ENCODE data around the gene USP40. TPM values are rescaled to one million over a fixed set of nuclear protein-coding genes. Genes with fewer than 3 reads are reported as not detected.

USP40 gene
- total RNA-seq, 2 donors from 2014 or later = 25.9 to 31.9 TPM

DNA sequence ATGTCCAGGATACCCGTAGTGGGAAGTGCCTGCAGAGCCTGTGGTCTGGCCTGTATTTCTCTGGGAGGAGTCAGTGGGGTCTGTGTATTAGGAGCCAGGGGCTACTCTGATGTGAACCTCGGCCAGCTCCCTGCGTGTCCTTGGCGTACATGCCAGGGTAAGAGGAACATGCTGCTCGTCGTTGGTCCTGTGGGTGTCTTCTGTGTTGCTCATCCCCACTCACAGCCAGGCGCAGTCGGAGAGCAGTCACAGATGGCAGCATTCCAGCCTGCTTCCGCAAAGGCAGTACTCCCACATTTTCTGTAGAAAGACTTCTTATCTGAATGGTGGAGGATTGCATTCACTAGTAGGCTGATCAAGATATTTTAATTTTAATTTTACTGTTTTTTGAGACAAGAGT, 127.4 kb downstream of the USP40 start:
- intact Hi-C loops (cut with DNase I) = no loop called here
- peak; percentile 89 for DNase-seq (ENCODE audit: low spot score)

DNA sequence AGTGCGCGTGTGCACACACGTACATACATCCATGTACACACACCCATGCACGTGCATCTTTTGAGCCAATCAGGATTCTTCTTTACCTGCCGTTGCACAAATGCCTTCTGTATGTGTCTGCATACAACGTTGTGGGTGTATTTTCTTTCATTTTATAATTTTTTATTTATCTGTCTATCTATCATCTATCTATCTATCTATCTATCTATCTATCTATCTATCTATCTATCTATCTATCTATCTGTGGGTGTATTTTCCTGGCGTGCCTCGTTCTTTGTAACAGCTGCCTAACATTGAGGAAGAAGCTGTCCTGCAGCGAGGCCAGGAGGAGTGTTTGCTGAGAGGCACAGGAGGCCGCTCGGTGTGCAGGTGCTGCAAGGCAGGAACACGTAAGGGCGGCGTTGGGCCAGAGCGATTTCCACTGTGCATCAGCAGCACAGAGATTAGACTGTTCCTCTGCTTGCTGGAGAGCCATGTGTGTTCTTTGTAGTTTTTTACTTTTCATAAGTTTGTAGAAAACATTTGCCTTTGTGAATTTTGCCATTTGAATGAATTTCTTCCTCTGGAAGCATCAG, 127.9 kb downstream of the USP40 start:
- intact Hi-C loops (cut with DNase I) = no loop called here

DNA sequence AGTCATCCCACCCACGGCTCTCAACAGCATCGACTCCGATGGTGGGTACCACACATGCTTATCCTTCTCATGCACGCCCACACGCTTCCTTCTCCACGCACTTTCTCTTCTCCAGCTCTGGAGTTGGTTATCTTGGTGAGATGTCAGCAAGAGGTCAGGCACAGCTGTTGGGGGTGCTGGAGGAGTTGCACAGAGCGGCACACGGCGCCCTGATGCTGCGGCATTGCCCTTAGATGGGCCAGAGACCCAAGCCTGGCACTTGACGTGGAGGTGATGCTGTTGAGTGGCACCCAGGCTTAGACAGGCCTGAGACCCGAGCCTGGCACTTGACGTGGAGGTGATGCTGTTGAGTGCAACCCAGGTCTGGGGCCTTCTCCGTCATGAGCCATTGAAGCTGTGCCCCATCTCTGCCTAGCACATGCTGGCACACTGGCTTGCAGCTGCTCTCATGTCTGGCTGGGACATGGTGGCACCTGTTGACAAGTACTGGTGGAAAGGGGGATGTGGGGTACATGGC, 129.1 kb downstream of the USP40 start:
- peak; percentile 62 for DNase-seq (ENCODE audit: low spot score)
- intact Hi-C loops (cut with DNase I) = no loop called here

More for the DNA sequence above, 127.9 kb downstream of the USP40 start:
- peak; percentile 66 for DNase-seq (ENCODE audit: low spot score)

GRCh38 chr2:233436691-233437438, 129.7 kb downstream of the USP40 start:
- peak; percentile 50 for DNase-seq (ENCODE audit: low spot score)
- intact Hi-C loops (cut with DNase I) = no loop called here

- peak; percentile 73 for DNase-seq (ENCODE audit: low spot score)
- intact Hi-C loops (cut with DNase I) = no loop called here
These were observed 130.4 kb downstream of the USP40 start for GRCh38 chr2:233436191-233436581.

DNA sequence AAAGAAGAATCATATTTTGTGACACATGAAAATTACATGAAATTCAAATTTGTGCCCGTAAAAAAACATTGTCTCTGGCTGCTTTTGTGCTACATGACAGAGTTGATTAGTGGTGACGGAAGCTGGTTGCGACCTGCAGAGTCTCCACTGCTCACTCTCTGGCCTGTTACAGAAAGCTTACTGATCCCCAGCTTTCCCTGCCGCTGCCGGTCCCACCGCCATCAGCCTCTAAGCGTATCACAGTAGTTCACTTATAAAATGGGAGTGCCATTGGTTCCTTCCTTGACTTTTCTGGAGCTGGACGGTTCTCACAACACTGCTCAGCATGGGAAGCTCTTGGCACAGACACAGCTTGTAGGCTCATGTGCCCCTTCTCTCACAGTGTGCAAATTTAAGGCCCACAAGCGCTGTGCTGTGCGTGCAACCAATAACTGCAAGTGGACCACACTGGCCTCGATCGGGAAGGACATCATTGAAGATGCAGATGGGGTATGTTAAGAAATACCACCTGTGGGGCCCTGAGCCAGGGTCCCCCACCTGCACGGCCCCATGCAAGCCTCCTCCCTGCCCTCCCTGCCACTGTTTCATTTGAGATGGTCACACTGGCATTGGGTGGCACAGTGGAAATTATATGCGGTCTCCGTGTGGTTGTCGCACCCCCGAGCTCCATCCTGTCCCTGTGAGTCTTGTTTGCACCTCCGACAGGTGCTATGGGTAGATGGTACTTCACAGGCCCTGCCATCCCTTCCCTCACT, 131.0 kb downstream of the USP40 start:
- peak; percentile 42 for DNase-seq (ENCODE audit: low spot score)
- intact Hi-C loops (cut with DNase I) = no loop called here

DNA sequence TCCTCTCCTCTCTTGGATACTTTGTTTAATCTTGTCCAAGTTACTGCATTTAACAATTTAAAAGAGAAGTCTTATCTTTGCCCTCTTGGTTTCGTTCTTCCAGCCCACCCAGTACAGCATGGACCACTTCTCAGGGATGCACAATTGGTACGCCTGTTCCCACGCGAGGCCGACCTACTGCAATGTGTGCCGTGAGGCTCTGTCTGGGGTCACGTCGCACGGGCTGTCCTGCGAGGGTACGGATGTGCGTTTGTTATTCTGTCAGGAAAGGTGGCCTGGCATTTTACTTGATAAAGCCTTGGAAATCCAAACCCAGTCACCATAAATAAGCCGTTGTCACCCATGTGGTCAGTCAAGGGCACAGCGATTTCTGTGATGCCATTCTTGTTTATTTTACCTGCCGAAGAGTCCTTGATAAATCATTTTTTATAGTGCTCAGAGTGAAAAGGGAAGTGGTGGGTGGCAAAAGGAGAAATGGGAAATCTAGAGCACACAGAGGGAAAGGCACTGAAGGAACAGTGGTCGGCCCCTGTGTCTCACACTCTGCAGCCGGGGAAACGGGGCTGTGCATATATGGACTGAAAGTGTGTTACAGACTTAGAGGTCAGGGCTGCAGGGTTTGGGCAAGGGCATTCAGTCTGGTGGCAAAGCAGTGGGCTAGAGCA, 131.8 kb downstream of the USP40 start:
- DNase-seq (ENCODE audit: low spot score) = peak; percentile 44
- intact Hi-C loops (cut with DNase I) = no loop called here

DNA sequence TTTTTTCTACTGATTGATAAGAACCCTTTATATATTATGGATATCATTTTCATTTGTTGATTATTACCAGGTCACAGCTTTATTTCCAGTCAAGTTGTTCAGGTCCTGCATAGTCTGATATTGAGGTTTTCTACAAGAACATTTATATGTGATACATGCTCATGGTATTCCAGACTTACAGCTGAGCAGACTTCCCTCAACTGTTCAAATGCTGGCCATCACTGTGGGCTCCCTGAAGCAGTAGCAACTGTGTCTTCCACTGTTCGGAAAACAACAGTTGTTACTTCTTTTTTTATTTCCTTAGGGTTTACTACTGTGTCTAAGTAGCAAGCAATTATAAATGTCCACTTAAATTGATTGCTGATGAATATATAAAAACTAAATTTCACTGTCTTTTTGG, 132.8 kb downstream of the USP40 start:
- peak; percentile 12 for DNase-seq (ENCODE audit: low spot score)
- intact Hi-C loops (cut with DNase I) = no loop called here

DNA sequence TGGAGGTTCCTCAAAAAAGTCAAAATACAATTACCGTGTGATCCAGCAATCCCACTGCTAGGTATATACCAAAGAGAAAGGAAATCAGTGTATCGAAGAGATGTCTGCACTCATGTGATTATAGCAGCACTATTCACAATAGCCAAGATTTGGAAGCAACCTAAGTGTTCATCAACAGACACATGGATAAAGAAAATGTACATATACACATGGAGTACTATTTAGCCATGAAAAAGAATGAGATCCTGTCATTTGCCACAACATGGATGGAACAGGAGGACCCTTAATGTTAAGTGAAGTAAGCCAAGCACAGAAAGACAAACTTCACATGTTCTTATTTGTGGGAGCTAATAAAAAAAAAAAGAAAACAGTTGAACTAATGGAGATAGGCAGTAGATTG, 133.6 kb downstream of the USP40 start:
- intact Hi-C loops (cut with DNase I) = no loop called here

GRCh38 chr2:233430651-233431050, 135.9 kb downstream of the USP40 start:
- DNase-seq (ENCODE audit: low spot score) = no peak
- intact Hi-C loops (cut with DNase I) = no loop called here

More for the DNA sequence above, 133.6 kb downstream of the USP40 start:
- DNase-seq (ENCODE audit: low spot score) = no peak

- DNase-seq (ENCODE audit: low spot score) = no peak
- intact Hi-C loops (cut with DNase I) = no loop called here
These were observed 136.5 kb downstream of the USP40 start for GRCh38 chr2:233430081-233430480.

- no peak for DNase-seq (ENCODE audit: low spot score)
- intact Hi-C loops (cut with DNase I) = no loop called here
These were observed 137.2 kb downstream of the USP40 start for GRCh38 chr2:233429175-233429897.

- DNase-seq (ENCODE audit: low spot score) = no peak
- intact Hi-C loops (cut with DNase I) = no loop called here
These were observed 138.1 kb downstream of the USP40 start for GRCh38 chr2:233428438-233428837.

GRCh38 chr2:233428008-233428407, 138.6 kb downstream of the USP40 start:
- intact Hi-C loops (cut with DNase I) = no loop called here
- no peak for DNase-seq (ENCODE audit: low spot score)

DNA sequence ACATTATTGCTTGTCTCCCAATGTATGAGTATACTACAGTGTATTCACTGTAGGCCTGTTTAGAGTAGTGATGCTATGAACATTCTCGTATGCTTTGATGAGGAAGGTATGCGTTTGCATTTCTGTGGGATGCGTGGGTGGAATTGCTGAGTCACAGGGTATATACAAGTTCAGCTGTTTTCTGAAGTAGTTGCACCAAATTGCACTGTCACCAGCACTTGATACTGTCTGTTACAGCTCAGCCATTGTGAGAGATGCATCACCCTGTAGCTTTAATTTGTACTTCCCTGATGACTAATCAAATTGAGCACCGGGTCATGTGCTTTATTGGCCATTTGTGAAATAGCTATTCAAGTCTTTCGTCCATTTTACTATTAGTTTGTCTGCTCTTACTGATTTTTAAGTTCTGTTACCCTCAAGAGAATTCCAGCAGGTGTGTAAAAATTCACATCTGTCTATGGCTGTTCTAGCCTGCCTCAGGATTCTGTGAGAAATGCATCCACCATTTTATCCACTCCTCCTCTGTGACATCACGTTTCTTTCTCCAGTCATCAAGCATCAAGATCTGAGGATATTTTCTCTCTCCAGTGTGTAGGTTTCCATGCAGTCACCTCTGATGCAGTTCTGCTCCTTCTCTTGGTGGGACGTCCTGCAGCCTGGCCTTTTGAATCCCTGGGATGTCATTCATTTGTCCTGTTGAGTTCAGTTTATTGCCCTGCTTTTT, 139.8 kb downstream of the USP40 start:
- DNase-seq (ENCODE audit: low spot score) = no peak
- intact Hi-C loops (cut with DNase I) = no loop called here

Data from posterior vena cava (tissue), 2 donors.